Neural crest cell (in vitro differentiated cells): Measurements from ENCODE around the gene TTC39A. TPM values are rescaled to one million over a fixed set of nuclear protein-coding genes. Genes with fewer than 3 reads are reported as not detected.
A peak's percentile ranks its signal among the peaks of the same experiment; 100 is the strongest.

Experiments
- DNase-seq: peaks from one replicate; pipeline ENCODE4 v3.0.0; 2021; ENCODE audit warnings: low read depth, mixed read lengths, low spot score
- H3K27ac Mint-ChIP-seq: one replicate; pipeline ENCODE4 v1.8.0; 2021; ENCODE audit warnings: mild to moderate bottlenecking, mixed read lengths; ENCODE audit not compliant: unreplicated experiment
- H3K27me3 Mint-ChIP-seq: 2 replicates; pipeline ENCODE4 v1.8.0; 2021; ENCODE audit warnings: low read depth, mild to moderate bottlenecking, mixed read lengths
- H3K36me3 Mint-ChIP-seq: 2 replicates; pipeline ENCODE4 v1.8.0; 2021; ENCODE audit warnings: low read depth, mild to moderate bottlenecking, mixed read lengths
- H3K4me1 Mint-ChIP-seq: 2 replicates; pipeline ENCODE4 v1.8.0; 2021; ENCODE audit warnings: mixed read lengths
- H3K4me3 Mint-ChIP-seq: one replicate; pipeline ENCODE4 v1.8.0; 2021; ENCODE audit warnings: mild to moderate bottlenecking, mixed read lengths
- H3K9me3 Mint-ChIP-seq: 2 replicates; pipeline ENCODE4 v1.8.0; 2021; ENCODE audit warnings: mixed read lengths
- long read RNA-seq: library from polyadenylated mRNA; unstranded; transcript quantifications from one replicate; pipeline ENCODE4 v2.0.0, GENCODE V29; 2020
- total RNA-seq: library from RNA; stranded (reverse); gene quantifications from 2 replicates; pipeline ENCODE4 v1.2.1, GENCODE V29; 2021
- TF ChIP-seq, protein P1 (sequence below): fragments of 200-600 bp; sonication (generic); conservative IDR thresholded peaks from 2 replicates; pipeline ENCODE4 v1.5.0; 2021; ENCODE audit warnings: antibody characterized with exemption, mild to moderate bottlenecking

TTC39A gene
- total RNA-seq = 1.6 and 1.7 TPM in 2 replicates
- long read RNA-seq = 0 reads

DNA sequence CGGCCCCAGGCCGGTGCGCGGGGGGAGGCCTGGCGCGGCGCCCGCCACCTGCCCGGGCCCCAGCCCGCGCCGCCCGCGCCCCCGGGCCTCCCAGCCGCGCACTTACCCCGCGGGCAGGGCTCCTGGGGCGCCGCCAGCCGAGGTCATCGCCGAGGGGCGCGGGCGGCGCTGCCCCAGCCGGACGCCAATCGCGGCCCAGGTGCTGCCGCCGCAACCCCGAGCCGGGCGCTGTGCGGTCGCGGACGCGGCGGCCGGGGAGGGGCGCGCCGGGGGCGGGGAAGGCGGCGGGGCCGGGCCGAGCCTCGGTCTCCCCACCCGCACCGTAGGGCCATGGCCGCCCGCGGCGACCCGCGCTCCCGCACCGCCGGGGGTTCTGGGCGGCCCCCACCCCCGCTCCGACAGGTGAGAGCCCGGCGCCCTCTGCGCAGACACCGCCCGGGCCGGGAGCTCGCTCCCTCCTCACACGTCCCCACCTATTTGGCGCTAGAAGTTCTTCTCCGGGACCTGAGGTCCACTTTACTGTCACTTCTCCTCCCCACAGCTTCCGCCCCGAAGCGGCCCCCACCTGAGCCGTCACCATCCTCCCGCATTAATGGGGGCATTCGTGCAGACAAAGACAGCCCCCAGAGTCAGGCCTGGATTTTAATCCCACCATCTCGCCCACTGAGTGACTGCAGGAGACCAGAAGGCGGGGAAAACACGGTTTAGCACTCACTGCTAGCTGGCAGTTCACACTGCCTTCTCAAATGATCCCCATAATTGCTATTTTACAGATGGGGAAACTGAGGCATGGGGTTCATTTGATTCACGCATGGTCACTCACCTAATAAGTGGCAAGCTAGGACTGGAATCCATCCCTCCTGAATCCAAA, at the start of gene TTC39A:
TTC39A (minus strand) TSS at position 232 of the 871 bp plus-strand sequence; CDS start at position 147, 85 bp downstream.
- Mint-ChIP-seq H3K9me3 (no peaks in the 10 kb centered on the region), H3K4me1 (peaks cover 13% of the 10 kb centered on the region), H3K27ac (peak within 1 kb of the TSS; percentile 59), H3K36me3 (no peaks in the 10 kb centered on the region), H3K27me3 (peaks cover 35% of the 10 kb centered on the region), H3K4me3 (peak within 1 kb of the TSS; percentile 89)
- no peak for DNase-seq
- TF ChIP-seq, protein P1, sequence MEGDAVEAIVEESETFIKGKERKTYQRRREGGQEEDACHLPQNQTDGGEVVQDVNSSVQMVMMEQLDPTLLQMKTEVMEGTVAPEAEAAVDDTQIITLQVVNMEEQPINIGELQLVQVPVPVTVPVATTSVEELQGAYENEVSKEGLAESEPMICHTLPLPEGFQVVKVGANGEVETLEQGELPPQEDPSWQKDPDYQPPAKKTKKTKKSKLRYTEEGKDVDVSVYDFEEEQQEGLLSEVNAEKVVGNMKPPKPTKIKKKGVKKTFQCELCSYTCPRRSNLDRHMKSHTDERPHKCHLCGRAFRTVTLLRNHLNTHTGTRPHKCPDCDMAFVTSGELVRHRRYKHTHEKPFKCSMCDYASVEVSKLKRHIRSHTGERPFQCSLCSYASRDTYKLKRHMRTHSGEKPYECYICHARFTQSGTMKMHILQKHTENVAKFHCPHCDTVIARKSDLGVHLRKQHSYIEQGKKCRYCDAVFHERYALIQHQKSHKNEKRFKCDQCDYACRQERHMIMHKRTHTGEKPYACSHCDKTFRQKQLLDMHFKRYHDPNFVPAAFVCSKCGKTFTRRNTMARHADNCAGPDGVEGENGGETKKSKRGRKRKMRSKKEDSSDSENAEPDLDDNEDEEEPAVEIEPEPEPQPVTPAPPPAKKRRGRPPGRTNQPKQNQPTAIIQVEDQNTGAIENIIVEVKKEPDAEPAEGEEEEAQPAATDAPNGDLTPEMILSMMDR = no peak

DNA sequence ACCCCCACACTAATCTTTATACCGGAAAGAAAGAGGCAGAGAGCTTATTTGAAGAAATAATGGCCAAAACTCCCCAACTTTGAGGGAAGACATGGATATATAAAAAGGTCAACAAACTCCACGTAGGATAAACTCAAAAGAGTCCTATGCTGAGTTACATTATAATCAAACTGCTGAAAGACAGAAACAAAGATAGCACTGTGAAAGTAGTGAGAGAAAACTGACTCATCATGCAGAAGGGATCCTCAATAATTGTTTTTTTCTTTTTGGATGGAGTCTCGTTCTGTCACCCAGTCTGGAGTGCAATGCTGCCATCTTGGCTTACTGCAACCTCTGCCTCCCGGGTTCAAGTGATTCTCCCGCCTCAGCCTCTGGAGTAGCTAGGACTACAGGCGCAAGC, 48.5 kb upstream of the TTC39A start:
- Mint-ChIP-seq H3K27ac (no peak overlapping the region), H3K4me1 (no peaks in the 10 kb centered on the region), H3K9me3 (peaks cover 10% of the 10 kb centered on the region), H3K4me3 (no peak overlapping the region), H3K36me3 (peaks cover 47% of the 10 kb centered on the region), H3K27me3 (no peaks in the 10 kb centered on the region)
- no peak for DNase-seq
- TF ChIP-seq, protein P1 = no peak

DNA sequence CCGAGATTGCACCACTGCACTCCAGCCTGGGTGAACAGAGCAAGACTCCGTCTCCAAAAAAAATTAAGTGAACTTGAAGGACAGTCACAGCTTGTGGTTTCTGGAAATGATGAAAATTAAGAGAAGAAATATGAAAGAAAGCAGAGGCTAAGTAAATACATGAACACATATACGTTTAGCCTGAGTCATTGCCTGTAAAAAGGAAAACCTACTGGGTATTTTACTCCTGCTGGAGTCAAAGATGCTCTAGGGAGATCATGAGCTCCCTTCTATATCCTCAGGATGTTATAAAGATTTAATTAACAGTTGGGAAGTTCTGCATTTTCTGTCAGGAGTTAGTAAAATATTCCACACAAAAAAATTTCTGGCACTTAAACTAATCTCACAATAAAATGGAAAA, 43.5 kb upstream of the TTC39A start:
- H3K9me3 Mint-ChIP-seq = no peaks in the 10 kb centered on the region
- TF ChIP-seq, protein P1 = no peak
- no peak overlapping the region for H3K4me3 Mint-ChIP-seq
- DNase-seq = no peak
- H3K36me3 Mint-ChIP-seq = peaks cover 28% of the 10 kb centered on the region
- H3K27ac Mint-ChIP-seq = no peak overlapping the region
- no peaks in the 10 kb centered on the region for H3K4me1 Mint-ChIP-seq
- H3K27me3 Mint-ChIP-seq = no peaks in the 10 kb centered on the region

DNA sequence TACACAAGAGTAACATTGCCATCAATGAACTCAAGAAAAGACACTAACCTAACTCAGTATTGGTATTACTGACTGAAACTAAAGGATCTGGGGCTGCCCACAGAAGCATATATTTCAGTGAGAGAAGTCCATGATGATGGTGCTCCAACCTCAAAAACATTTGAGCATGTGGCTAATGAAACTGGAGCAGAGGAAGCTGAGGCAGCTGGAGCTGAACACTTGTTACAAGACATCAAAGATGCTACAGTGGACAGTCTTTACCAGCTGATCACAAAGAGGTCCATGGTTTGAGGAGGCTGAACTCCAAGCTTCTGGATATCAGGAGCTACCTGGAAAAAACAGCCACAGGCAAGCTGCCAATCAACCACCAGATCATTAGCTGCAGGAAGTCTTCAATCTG, 42.2 kb upstream of the TTC39A start:
- no peaks in the 10 kb centered on the region for H3K9me3 Mint-ChIP-seq
- TF ChIP-seq, protein P1 = no peak
- no peak overlapping the region for H3K4me3 Mint-ChIP-seq
- H3K27ac Mint-ChIP-seq = no peak overlapping the region
- peaks cover 23% of the 10 kb centered on the region for H3K36me3 Mint-ChIP-seq
- H3K4me1 Mint-ChIP-seq = no peaks in the 10 kb centered on the region
- no peak for DNase-seq
- no peaks in the 10 kb centered on the region for H3K27me3 Mint-ChIP-seq

DNA sequence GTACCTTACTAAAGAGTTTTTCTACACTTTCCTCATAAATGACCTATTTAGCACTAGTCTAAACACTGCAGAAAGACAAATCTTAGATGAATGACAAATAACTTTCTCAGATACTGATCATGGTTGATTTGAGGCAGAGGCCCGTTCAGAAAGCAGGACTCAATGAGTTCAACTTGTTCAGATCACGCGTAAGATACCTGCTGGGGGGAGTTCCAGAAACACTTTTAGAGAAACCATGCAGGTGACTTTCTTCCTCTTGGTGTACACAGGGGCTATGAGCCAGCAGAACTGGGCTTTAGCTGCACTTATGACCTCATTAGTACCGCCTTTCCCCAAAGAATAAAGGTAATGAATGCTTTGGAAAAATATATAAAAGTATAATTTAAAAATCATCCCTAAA, 38.8 kb upstream of the TTC39A start:
- Mint-ChIP-seq H3K27me3 (no peaks in the 10 kb centered on the region), H3K9me3 (no peaks in the 10 kb centered on the region)

More for the DNA sequence above, 38.8 kb upstream of the TTC39A start:
- H3K27ac Mint-ChIP-seq = no peak overlapping the region
- H3K36me3 Mint-ChIP-seq = peaks cover 9% of the 10 kb centered on the region
- no peaks in the 10 kb centered on the region for H3K4me1 Mint-ChIP-seq
- TF ChIP-seq, protein P1 = no peak
- no peak for DNase-seq
- no peak overlapping the region for H3K4me3 Mint-ChIP-seq
